SJSA1 (cell line): Measurements from ENCODE around the gene BRINP1. TPM values are rescaled to one million over a fixed set of nuclear protein-coding genes. Genes with fewer than 3 reads are reported as not detected.

ENCODE experiments used
- DNase-seq, 2 experiments: peaks; one replicate each; pipeline ENCODE4 v3.0.0-alpha.2; 2015 to 2020; ENCODE audit warnings: low spot score in 2 of 2, low read depth in 1 of 2
- H3K27ac ChIP-seq: fragments of 250-450 bp; sonication (Bioruptor Pico); 2 replicates; pipeline ENCODE4 v1.5.1; 2020; ENCODE audit warnings: mild to moderate bottlenecking, moderate library complexity
- H3K27me3 ChIP-seq: fragments of 250-450 bp; sonication (Bioruptor Pico); replicated peaks from 2 replicates; pipeline ENCODE4 v1.5.1; 2020; ENCODE audit warnings: mild to moderate bottlenecking, moderate library complexity
- H3K36me3 ChIP-seq: fragments of 250-450 bp; sonication (Bioruptor Pico); 2 replicates; pipeline ENCODE4 v1.5.1; 2020; ENCODE audit warnings: mild to moderate bottlenecking
- H3K4me1 ChIP-seq: fragments of 250-450 bp; sonication (Bioruptor Pico); replicated peaks from 2 replicates; pipeline ENCODE4 v1.6.1; 2021; ENCODE audit warnings: mild to moderate bottlenecking
- H3K4me3 ChIP-seq: fragments of 250-450 bp; sonication (Bioruptor Pico); 2 replicates; pipeline ENCODE4 v1.5.1; 2020; ENCODE audit warnings: mild to moderate bottlenecking
- H3K9me3 ChIP-seq: fragments of 250-450 bp; sonication (Bioruptor Pico); replicated peaks from 2 replicates; pipeline ENCODE4 v1.5.1; 2020; ENCODE audit warnings: mild to moderate bottlenecking
- total RNA-seq: library from RNA; depleted of rRNA; stranded (reverse); fragments of >200 nt; shearing (Covaris generic); gene quantifications from 2 replicates; pipeline ENCODE4 v1.2.3, GENCODE V29; 2014

Gene BRINP1
- total RNA-seq, 1 experiment from 2014 or later, result not detected

- Histone ChIP-seq H3K27me3 (no peaks in the 10 kb centered on the region), H3K27ac (no peak overlapping the region), H3K9me3 (no peaks in the 10 kb centered on the region), H3K4me3 (no peak overlapping the region), H3K36me3 (no peaks in the 10 kb centered on the region), H3K4me1 (no peaks in the 10 kb centered on the region)
- no peak for DNase-seq
These were observed 2.1 kb downstream of the BRINP1 start for GRCh38 chr9:119366909-119367682.

DNA sequence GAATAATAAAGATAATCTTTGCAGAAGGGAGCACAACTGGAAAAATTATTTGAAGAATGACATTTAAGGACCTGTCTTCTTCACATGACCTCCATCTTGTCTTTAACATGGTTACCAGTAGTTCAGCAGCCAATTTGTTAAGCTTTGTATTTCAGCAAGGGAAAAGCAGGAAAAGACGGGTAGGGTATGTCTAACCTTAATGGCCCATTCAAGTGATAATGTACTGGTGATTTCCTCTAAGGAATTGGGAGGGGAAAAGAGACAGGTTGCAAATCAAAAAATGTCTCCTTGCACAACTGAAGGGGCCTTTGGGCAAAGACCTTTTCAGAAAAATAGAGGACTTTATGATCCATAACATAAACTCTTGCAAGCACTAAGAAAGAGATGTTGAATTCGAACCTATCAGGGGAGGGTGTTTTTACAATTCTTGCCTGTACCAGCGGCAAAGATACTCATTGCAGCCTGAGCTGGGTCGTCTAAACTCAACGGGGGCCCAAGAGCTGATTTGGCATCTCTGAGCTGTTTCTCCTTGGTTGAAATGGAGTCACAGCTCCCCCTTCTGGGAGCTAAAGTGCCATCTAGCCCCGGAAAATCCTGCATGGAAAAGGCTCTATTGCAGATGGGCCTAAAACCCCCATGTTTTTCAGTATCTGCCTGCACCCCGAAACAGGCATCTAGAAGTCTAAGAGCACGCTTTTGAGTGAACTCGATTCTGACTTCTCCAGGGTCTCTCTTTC lies 3.8 kb downstream of the BRINP1 start:
- no peaks in the 10 kb centered on the region for H3K36me3 ChIP-seq
- no peaks in the 10 kb centered on the region for H3K27me3 ChIP-seq
- no peak overlapping the region for H3K4me3 ChIP-seq
- no peak for DNase-seq
- no peak overlapping the region for H3K27ac ChIP-seq
- no peaks in the 10 kb centered on the region for H3K9me3 ChIP-seq
- H3K4me1 ChIP-seq, result no peaks in the 10 kb centered on the region

- H3K4me1 ChIP-seq, result no peaks in the 10 kb centered on the region
- H3K27me3 ChIP-seq, result no peaks in the 10 kb centered on the region
- H3K36me3 ChIP-seq, result no peaks in the 10 kb centered on the region
- no peak overlapping the region for H3K4me3 ChIP-seq
- H3K27ac ChIP-seq, result no peak overlapping the region
- no peak for DNase-seq
- H3K9me3 ChIP-seq, result no peaks in the 10 kb centered on the region; the same call in 1 of the 2 replicates
These were observed 9.0 kb downstream of the BRINP1 start for GRCh38 chr9:119360237-119360636.

GRCh38 chr9:119357336-119358096 lies 11.7 kb downstream of the BRINP1 start:
- DNase-seq, result no peak
- H3K4me1 ChIP-seq, result no peaks in the 10 kb centered on the region
- no peaks in the 10 kb centered on the region for H3K36me3 ChIP-seq
- H3K9me3 ChIP-seq, result no peaks in the 10 kb centered on the region; the same call in 1 of the 2 replicates
- H3K4me3 ChIP-seq, result no peak overlapping the region
- H3K27me3 ChIP-seq, result no peaks in the 10 kb centered on the region
- H3K27ac ChIP-seq, result no peak overlapping the region

DNA sequence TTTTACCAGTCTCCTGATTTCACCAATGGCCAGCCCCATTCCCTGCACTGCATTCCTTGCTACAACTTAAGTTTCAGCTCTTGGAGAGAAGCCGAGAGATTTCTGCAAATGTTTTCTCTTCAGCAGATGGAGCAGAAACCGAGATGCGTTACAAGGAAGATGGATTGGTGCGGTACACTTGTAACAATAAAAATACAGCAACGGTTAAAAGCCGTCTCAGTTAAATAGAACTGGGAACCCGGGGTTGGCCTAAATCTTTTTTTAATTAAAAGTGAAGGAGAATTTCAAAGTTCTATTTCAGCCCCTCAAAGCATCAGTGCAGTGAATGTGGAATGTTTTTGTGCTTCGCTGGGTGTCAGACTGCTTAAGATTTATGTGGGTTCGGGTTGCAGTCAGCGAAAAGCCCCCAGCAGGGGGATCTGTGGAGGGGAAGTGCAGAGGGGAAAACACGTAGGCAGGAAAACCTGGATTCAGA lies 19.8 kb downstream of the BRINP1 start:
- Histone ChIP-seq H3K36me3 (no peaks in the 10 kb centered on the region), H3K27ac (no peak overlapping the region), H3K27me3 (no peaks in the 10 kb centered on the region), H3K9me3 (no peaks in the 10 kb centered on the region), H3K4me3 (no peak overlapping the region), H3K4me1 (no peaks in the 10 kb centered on the region)
- DNase-seq, result no peak

DNA sequence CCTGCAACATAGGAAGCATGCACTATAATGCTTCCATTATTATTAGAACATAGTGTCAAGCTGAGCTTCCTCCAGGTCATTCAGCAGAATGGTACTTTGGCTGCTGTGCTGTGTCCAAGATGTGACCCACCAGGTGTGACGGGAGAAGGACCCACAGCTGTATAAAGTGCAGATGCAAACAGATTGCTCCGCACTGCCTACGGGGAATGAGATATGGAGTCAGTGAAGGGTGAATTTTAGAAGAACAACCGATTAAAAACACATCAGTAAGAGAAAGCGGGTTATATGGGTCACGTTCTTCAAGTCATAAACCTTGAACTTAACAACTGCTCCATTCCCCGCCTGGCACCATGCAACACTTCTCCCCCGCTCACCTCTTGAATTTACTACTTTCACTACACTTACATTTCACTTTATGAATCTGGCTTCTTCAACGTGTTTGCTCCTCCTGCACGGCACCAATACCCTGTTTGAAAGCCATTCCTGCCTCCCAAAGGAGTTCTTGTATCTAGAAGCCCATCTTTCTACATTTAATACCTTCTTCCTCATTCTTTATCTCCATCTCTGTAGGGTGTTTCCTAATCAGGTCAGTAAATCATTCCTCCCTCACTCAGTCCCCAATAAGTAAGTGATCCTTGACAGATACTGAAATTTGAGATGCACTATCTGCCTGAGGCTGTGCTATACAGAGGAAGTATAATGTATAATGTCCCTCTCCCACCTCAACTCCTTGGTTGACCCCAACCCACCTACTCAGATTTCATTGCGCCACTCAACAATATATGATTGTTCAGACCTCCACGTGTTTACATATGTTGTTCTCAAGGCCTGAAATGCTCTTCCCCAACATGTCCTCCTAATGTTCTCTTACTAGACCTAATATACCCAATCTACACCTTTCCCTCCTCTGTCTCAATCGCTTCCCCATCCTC lies 25.9 kb downstream of the BRINP1 start:
- Histone ChIP-seq H3K4me1 (no peaks in the 10 kb centered on the region), H3K27me3 (no peaks in the 10 kb centered on the region), H3K36me3 (no peaks in the 10 kb centered on the region), H3K4me3 (no peak overlapping the region), H3K9me3 (no peaks in the 10 kb centered on the region), H3K27ac (no peak overlapping the region)
- no peak for DNase-seq

DNA sequence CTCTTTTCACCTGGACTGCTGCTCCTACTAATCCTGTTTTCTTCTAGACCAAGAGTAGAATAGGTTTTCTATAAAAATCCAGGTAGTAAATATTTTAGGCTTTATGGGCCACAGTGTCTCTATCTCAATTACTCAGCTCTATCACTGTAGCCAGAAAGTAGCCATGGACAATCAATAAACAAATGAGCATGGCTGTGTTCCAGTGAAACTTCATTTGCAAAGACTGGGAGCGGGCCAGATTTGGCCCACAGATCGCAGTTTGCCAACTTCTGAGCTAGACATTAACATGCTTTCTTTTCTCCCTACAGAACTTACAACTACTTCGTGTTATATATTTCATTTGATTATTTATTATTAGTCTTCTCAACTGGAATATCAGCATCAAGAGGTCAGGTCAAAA lies 30.2 kb downstream of the BRINP1 start:
- Histone ChIP-seq H3K4me1 (no peaks in the 10 kb centered on the region), H3K27me3 (no peaks in the 10 kb centered on the region), H3K9me3 (no peaks in the 10 kb centered on the region), H3K4me3 (no peak overlapping the region), H3K36me3 (no peaks in the 10 kb centered on the region), H3K27ac (no peak overlapping the region)
- DNase-seq, result no peak

- Histone ChIP-seq H3K27ac (no peak overlapping the region), H3K36me3 (no peaks in the 10 kb centered on the region), H3K4me3 (no peak overlapping the region), H3K9me3 (no peaks in the 10 kb centered on the region), H3K4me1 (no peaks in the 10 kb centered on the region), H3K27me3 (no peaks in the 10 kb centered on the region)
- no peak for DNase-seq
These were observed 31.7 kb downstream of the BRINP1 start for GRCh38 chr9:119337573-119337972.

DNA sequence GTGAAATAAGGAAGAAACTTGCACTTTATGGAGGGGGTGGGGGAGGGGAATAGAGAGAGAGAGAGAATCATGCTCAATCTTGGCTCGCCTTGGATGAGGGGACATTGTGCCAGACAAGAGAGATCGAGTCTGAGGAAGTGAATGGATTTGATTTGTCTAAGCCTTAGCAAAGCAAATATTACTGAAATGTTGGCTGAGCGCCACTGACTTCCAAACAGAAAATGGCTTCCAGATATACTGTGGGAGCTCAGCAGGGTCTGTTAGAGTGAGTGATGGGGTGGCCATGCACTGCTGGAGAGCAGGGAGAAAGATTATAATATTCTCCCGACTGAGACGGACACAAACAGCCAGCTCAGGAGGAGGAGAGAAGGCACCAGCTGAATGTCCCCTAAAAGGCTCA lies 34.5 kb downstream of the BRINP1 start:
- Histone ChIP-seq H3K4me3 (no peak overlapping the region), H3K4me1 (no peaks in the 10 kb centered on the region), H3K27ac (no peak overlapping the region)

GRCh38 chr9:119333507-119334229 lies 35.6 kb downstream of the BRINP1 start:
- H3K27me3 ChIP-seq, result no peaks in the 10 kb centered on the region
- H3K9me3 ChIP-seq, result no peaks in the 10 kb centered on the region
- no peaks in the 10 kb centered on the region for H3K36me3 ChIP-seq
- no peak overlapping the region for H3K4me3 ChIP-seq
- no peaks in the 10 kb centered on the region for H3K4me1 ChIP-seq
- H3K27ac ChIP-seq, result no peak overlapping the region
- DNase-seq, result no peak

More for the DNA sequence above, 34.5 kb downstream of the BRINP1 start:
- Histone ChIP-seq H3K36me3 (no peaks in the 10 kb centered on the region), H3K9me3 (no peaks in the 10 kb centered on the region), H3K27me3 (no peaks in the 10 kb centered on the region)
- no peak for DNase-seq

GRCh38 chr9:119332522-119332921 lies 36.7 kb downstream of the BRINP1 start:
- Histone ChIP-seq H3K36me3 (no peaks in the 10 kb centered on the region), H3K4me1 (no peaks in the 10 kb centered on the region), H3K9me3 (no peaks in the 10 kb centered on the region), H3K4me3 (no peak overlapping the region), H3K27ac (no peak overlapping the region), H3K27me3 (no peaks in the 10 kb centered on the region)
- no peak for DNase-seq

DNA sequence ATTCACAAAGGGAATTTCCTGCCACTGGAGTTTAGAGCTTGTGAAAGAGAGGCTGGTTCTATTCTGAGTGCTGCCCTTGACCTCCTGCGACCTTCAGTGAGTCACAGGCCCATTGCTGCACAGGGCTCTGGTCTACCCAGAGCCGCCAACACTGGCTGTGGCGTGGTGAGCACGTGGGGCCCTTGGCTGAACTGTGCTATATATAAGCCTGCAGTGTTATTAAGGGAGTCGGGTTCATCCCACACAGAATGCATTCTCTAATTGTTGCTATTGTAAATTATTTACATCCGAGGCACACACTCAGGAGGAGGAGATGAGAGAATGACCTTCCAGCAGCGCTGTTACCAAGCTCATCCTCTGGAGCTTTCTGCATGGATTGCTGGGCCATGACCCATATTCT lies 47.1 kb downstream of the BRINP1 start:
- Histone ChIP-seq H3K27me3 (no peaks in the 10 kb centered on the region), H3K4me3 (no peak overlapping the region), H3K4me1 (no peaks in the 10 kb centered on the region), H3K9me3 (peaks cover 4% of the 10 kb centered on the region; the same call in 1 of the 2 replicates), H3K36me3 (no peaks in the 10 kb centered on the region), H3K27ac (no peak overlapping the region)
- DNase-seq, result no peak
